Mesendoderm (in vitro differentiated cells): ENCODE results near the gene PSMA7.

ENCODE experiments used
- DNase-seq: peaks from one replicate; pipeline ENCODE4 v3.0.0; 2013
- H2AK5ac ChIP-seq: 2 replicates; pipeline ENCODE4 v1.6.1; 2013; ENCODE audit warnings: low read length, inconsistent platforms
- H2BK120ac ChIP-seq: 2 replicates; pipeline ENCODE4 v1.6.1; 2013; ENCODE audit warnings: low read depth, mild to moderate bottlenecking, low read length, moderate library complexity, mixed read lengths
- H2BK15ac ChIP-seq: replicated peaks from 2 replicates; pipeline ENCODE4 v1.6.1; 2013; ENCODE audit warnings: low read depth, mild to moderate bottlenecking, moderate library complexity
- H2BK5ac ChIP-seq: 2 replicates; pipeline ENCODE4 v1.6.1; 2013; ENCODE audit warnings: low read length, inconsistent platforms
- H3K18ac ChIP-seq: 2 replicates; pipeline ENCODE4 v1.6.1; 2013; ENCODE audit warnings: mild to moderate bottlenecking, low read length, mixed read lengths
- H3K23ac ChIP-seq: one replicate; pipeline ENCODE4 v1.6.1; 2013; ENCODE audit warnings: low read length
- H3K27ac ChIP-seq: 2 replicates; pipeline ENCODE4 v1.5.1; 2013; ENCODE audit warnings: low read depth, mild to moderate bottlenecking, inconsistent platforms, low read length, moderate library complexity
- H3K27me3 ChIP-seq: 2 replicates; pipeline ENCODE4 v1.6.1; 2013; ENCODE audit warnings: low read length, control low read depth, mild to moderate bottlenecking, inconsistent platforms; ENCODE audit not compliant: insufficient read depth, poor library complexity
- H3K36me3 ChIP-seq: 2 replicates; pipeline ENCODE4 v1.6.1; 2013; ENCODE audit warnings: low read length, inconsistent platforms; ENCODE audit not compliant: control insufficient read depth, insufficient read depth
- H3K4ac ChIP-seq: one replicate; pipeline ENCODE4 v1.6.1; 2013; ENCODE audit warnings: low read depth, mild to moderate bottlenecking, low read length, moderate library complexity
- H3K4me1 ChIP-seq: 2 replicates; pipeline ENCODE4 v1.6.1; 2013; ENCODE audit warnings: low read depth, low read length, inconsistent platforms; ENCODE audit not compliant: control insufficient read depth
- H3K4me2 ChIP-seq: 2 replicates; pipeline ENCODE4 v1.6.1; 2013; ENCODE audit warnings: low read length
- H3K4me3 ChIP-seq: 2 replicates; pipeline ENCODE4 v1.5.1; 2013; ENCODE audit warnings: mild to moderate bottlenecking, low read length
- H3K56ac ChIP-seq: one replicate; pipeline ENCODE4 v1.6.1; 2013; ENCODE audit warnings: low read length
- H3K79me1 ChIP-seq: 2 replicates; pipeline ENCODE4 v1.6.1; 2013; ENCODE audit warnings: low read length, inconsistent platforms
- H3K79me2 ChIP-seq: 2 replicates; pipeline ENCODE4 v1.6.1; 2013; ENCODE audit warnings: mild to moderate bottlenecking, low read length; ENCODE audit not compliant: control insufficient read depth, insufficient read depth
- H3K9ac ChIP-seq: 2 replicates; pipeline ENCODE4 v1.6.1; 2013; ENCODE audit warnings: low read length, inconsistent platforms
- H4K5ac ChIP-seq: one replicate; pipeline ENCODE4 v1.6.1; 2013; ENCODE audit warnings: low read length
- H4K8ac ChIP-seq: one replicate; pipeline ENCODE4 v1.6.1; 2013; ENCODE audit warnings: low read depth, mild to moderate bottlenecking, control low read depth, low read length, moderate library complexity
- whole genome bisulfite sequencing: extraction: QIAGEN DNeasy Blood & Tissue Kit; methylation state at CpG from one replicate; pipeline ENCODE4 v1.1.7; 2013; ENCODE audit warnings: low lambda C conversion rate, missing lambda C conversion rate; ENCODE audit not compliant: insufficient coverage; ENCODE audit errors: extremely low coverage; 5-methylcytosine and 5-hydroxymethylcytosine counted together

The PSMA7 gene

DNA sequence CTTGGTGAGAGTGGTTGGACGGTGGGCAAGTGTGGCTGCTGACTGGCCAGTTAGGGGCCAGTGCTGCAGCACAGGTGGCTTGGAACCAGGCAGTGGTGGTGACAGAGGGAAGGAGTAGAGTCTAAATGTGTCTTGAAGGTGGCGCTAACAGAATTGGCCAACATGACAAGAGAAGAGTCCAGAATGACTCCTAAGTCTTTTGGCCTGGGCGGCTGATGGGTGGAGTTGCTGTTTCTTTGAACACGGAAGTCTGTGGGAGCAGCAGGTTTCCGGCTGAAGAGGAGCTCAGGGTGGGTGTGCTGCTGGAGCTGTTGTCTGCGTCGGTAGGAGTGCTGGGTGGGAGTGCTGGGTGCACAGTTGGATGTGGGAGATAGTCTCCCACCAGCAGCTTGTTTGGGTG, 10.8 kb downstream of the PSMA7 start:
- H3K4ac ChIP-seq = no peak overlapping the region
- no peak overlapping the region for H2BK5ac ChIP-seq
- H2BK120ac ChIP-seq = no peak overlapping the region
- H3K79me2 ChIP-seq = no peaks in the 10 kb centered on the region
- H3K18ac ChIP-seq = no peak overlapping the region
- H4K8ac ChIP-seq = no peak overlapping the region
- H3K4me1 ChIP-seq = no peaks in the 10 kb centered on the region
- no peak overlapping the region for H2AK5ac ChIP-seq
- no peaks in the 10 kb centered on the region for H3K27me3 ChIP-seq
- peaks cover 38% of the 10 kb centered on the region for H3K36me3 ChIP-seq
- H3K56ac ChIP-seq = no peak overlapping the region
- no peak overlapping the region for H2BK15ac ChIP-seq
- no peak overlapping the region for H3K23ac ChIP-seq
- H3K79me1 ChIP-seq = peaks cover 5% of the 10 kb centered on the region
- no peak overlapping the region for H3K9ac ChIP-seq
- H4K5ac ChIP-seq = no peak overlapping the region
- H3K4me2 ChIP-seq = no peak overlapping the region
- no CpG with 5 or more reads among the region's 7 CpGs for WGBS
- DNase-seq = no peak
- H3K27ac ChIP-seq = no peak overlapping the region
- H3K4me3 ChIP-seq = no peak overlapping the region

- no peaks in the 10 kb centered on the region for H3K79me2 ChIP-seq
- no peak overlapping the region for H4K8ac ChIP-seq
- H2BK120ac ChIP-seq = no peak overlapping the region
- no peak overlapping the region for H2BK5ac ChIP-seq
- no peaks in the 10 kb centered on the region for H3K27me3 ChIP-seq
- no peaks in the 10 kb centered on the region for H3K4me1 ChIP-seq
- no CpG with 5 or more reads among the region's 25 CpGs for WGBS
- H3K18ac ChIP-seq = no peak overlapping the region
- H2AK5ac ChIP-seq = no peak overlapping the region
- no peak overlapping the region for H3K4ac ChIP-seq
- DNase-seq = no peak
- no peak overlapping the region for H2BK15ac ChIP-seq
- H3K4me3 ChIP-seq = no peak overlapping the region
- no peak overlapping the region for H3K27ac ChIP-seq
- H3K4me2 ChIP-seq = no peak overlapping the region
- peaks cover 6% of the 10 kb centered on the region for H3K79me1 ChIP-seq
- H3K23ac ChIP-seq = no peak overlapping the region
- no peak overlapping the region for H3K56ac ChIP-seq
- no peak overlapping the region for H3K9ac ChIP-seq
- H4K5ac ChIP-seq = no peak overlapping the region
- H3K36me3 ChIP-seq = peaks cover 36% of the 10 kb centered on the region
Observed at GRCh38 chr20:62131560-62132320, 11.5 kb downstream of the PSMA7 start.

DNA sequence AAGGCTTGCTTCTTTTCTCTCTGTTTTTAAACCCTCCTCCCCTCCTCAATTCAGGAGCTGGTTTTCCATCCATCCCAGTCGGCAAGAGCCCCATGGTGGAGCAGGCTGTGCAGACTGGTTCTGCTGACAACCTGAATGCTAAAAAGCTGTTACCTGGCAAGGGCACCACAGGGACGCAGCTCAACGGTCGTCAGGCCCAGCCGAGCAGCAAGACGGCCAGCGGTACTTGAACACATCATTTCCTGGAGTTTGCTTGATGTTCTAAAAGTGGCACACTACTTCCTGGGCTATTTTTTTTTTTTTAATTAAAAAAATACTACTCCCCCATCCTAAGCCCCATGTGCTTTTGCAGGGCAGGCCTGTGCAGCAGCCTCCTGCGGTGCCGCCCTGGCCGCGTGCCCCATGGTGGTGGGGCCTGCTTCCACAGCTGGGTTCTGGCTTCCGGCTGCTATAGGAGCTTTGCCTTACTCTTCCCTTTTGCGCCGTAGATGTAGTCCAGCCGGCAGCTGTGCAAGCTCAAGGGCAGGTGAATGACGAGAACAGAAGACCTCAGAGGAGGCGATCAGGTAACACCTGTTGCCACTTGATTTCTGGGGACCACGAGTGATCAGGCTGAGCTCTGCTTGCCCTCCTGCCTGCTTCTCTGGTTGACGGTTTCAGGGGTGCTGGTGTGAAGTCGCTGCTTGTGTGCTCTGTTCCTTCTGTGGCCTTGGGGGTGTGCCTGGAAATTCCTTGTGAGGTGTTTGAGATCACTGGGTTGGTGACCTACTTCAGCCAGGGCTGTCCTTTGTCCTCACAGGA, 13.3 kb downstream of the PSMA7 start:
- H4K5ac ChIP-seq = no peak overlapping the region
- no peak overlapping the region for H3K4me3 ChIP-seq
- DNase-seq = no peak
- peaks cover 37% of the 10 kb centered on the region for H3K36me3 ChIP-seq
- no peaks in the 10 kb centered on the region for H3K4me1 ChIP-seq
- H3K18ac ChIP-seq = no peak overlapping the region
- H3K79me2 ChIP-seq = peaks cover 5% of the 10 kb centered on the region
- no peaks in the 10 kb centered on the region for H3K27me3 ChIP-seq
- H2BK15ac ChIP-seq = no peak overlapping the region
- H3K4ac ChIP-seq = no peak overlapping the region
- H3K56ac ChIP-seq = no peak overlapping the region
- no peak overlapping the region for H4K8ac ChIP-seq
- no peak overlapping the region for H3K9ac ChIP-seq
- H2BK5ac ChIP-seq = no peak overlapping the region
- H3K79me1 ChIP-seq = peaks cover 14% of the 10 kb centered on the region
- H2AK5ac ChIP-seq = no peak overlapping the region
- H3K23ac ChIP-seq = no peak overlapping the region
- no peak overlapping the region for H3K27ac ChIP-seq
- no peak overlapping the region for H2BK120ac ChIP-seq
- H3K4me2 ChIP-seq = no peak overlapping the region
- no CpG with 5 or more reads among the region's 20 CpGs for WGBS

DNA sequence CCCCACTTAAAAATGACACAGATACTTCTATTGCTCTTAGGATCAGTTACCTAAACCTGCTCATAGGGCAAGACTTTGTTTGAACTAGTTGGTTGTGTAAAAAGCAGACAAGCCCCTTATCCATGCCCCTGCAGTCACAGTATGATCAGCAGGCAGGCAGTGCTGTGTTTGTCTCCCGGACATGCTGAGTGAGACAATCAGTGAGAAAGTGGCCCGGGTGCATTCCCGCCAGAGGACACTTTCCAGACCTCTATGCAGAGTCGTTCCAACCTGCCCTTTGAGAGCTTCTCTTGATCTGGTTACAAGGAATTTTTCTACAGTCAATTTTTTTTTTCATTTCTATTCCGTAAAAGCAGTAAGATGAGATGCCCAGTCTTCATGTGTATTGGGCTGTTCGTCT, 14.7 kb downstream of the PSMA7 start:
- Histone ChIP-seq H3K79me1 (peaks cover 26% of the 10 kb centered on the region), H2BK15ac (no peak overlapping the region), H3K36me3 (peaks cover 35% of the 10 kb centered on the region), H3K56ac (no peak overlapping the region), H3K23ac (no peak overlapping the region), H3K4me1 (peaks cover 3% of the 10 kb centered on the region), H2AK5ac (no peak overlapping the region), H3K27me3 (no peaks in the 10 kb centered on the region), H3K79me2 (peaks cover 17% of the 10 kb centered on the region), H3K4ac (no peak overlapping the region), H3K4me3 (no peak overlapping the region), H4K8ac (no peak overlapping the region), H3K9ac (no peak overlapping the region), H4K5ac (no peak overlapping the region), H2BK120ac (no peak overlapping the region), H3K18ac (no peak overlapping the region), H2BK5ac (no peak overlapping the region), H3K27ac (no peak overlapping the region), H3K4me2 (no peak overlapping the region)
- no CpG with 5 or more reads among the region's 6 CpGs for WGBS
- DNase-seq = no peak

DNA sequence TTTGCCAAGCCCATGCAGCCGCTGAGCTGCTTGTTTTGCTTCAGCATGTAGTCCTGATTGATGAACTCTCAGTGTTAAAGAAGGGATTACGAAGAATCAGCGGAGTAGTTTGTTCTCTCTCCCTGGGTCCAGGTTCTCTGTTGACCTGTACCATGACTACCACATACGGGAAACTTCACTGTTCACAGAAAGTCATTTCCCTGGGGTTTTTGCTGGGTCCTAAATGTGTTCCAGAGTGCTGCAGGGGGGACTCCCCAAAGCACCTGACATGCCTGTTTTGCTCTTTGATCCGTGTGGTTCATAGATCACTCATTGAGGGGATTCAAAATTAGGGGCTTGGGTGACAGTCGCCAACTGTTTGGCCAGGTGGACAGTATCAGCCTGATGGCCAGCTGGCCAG, 15.4 kb downstream of the PSMA7 start:
- no peak overlapping the region for H2AK5ac ChIP-seq
- H3K4me2 ChIP-seq = no peak overlapping the region
- no peak overlapping the region for H3K4ac ChIP-seq
- no peak overlapping the region for H2BK15ac ChIP-seq
- no peak overlapping the region for H3K4me3 ChIP-seq
- H3K27me3 ChIP-seq = no peaks in the 10 kb centered on the region
- no CpG with 5 or more reads among the region's 6 CpGs for WGBS
- no peak overlapping the region for H3K9ac ChIP-seq
- peaks cover 22% of the 10 kb centered on the region for H3K79me2 ChIP-seq
- H3K4me1 ChIP-seq = peaks cover 3% of the 10 kb centered on the region
- no peak overlapping the region for H4K5ac ChIP-seq
- H4K8ac ChIP-seq = no peak overlapping the region
- peaks cover 27% of the 10 kb centered on the region for H3K79me1 ChIP-seq
- H2BK5ac ChIP-seq = no peak overlapping the region
- no peak overlapping the region for H3K23ac ChIP-seq
- H3K27ac ChIP-seq = no peak overlapping the region
- H2BK120ac ChIP-seq = no peak overlapping the region
- no peak overlapping the region for H3K56ac ChIP-seq
- no peak overlapping the region for H3K18ac ChIP-seq
- peaks cover 33% of the 10 kb centered on the region for H3K36me3 ChIP-seq
- no peak for DNase-seq
